GOT3 (cell line): Measurements from ENCODE around the gene MRS2.
"Not testable (repeated sequence)": the region's sequence is repeated elsewhere in the genome, so short reads cannot be mapped to it uniquely, and the experiment has no call there.

Experiments used
- DNase-seq: peaks from one replicate; lab custom pipeline; 2025; ENCODE audit warnings: mixed read lengths; lab: John Stamatoyannopoulos, UW

The MRS2 gene

GRCh38 chr6:24391208-24391607 is 11.5 kb upstream of the MRS2 start:
- no peak for DNase-seq

GRCh38 chr6:24391756-24392405 is 10.9 kb upstream of the MRS2 start:
- DNase-seq: no peak

GRCh38 chr6:24394061-24394779 is 8.5 kb upstream of the MRS2 start:
- no peak for DNase-seq

- no peak for DNase-seq
Observed at GRCh38 chr6:24394780-24395437, 7.8 kb upstream of the MRS2 start.

GRCh38 chr6:24396824-24397223 is 5.9 kb upstream of the MRS2 start:
- no peak for DNase-seq

GRCh38 chr6:24397631-24398030 is 5.1 kb upstream of the MRS2 start:
- no peak for DNase-seq

- not testable (repeated sequence) for DNase-seq
Observed at GRCh38 chr6:24400045-24401039, 2.4 kb upstream of the MRS2 start.

GRCh38 chr6:24401458-24401857 is 1.3 kb upstream of the MRS2 start:
- no peak for DNase-seq

- no peak for DNase-seq
Observed at GRCh38 chr6:24403501-24403824, 727 bp downstream of the MRS2 start.

GRCh38 chr6:24405262-24405661 is 2.5 kb downstream of the MRS2 start:
- no peak for DNase-seq

GRCh38 chr6:24408719-24409410 is 6.1 kb downstream of the MRS2 start:
- DNase-seq: no peak

GRCh38 chr6:24410622-24411021 is 7.9 kb downstream of the MRS2 start:
- DNase-seq: no peak

GRCh38 chr6:24412294-24412693 is 9.6 kb downstream of the MRS2 start:
- no peak for DNase-seq

- not testable (repeated sequence) for DNase-seq
Observed at GRCh38 chr6:24414531-24414930, 11.8 kb downstream of the MRS2 start.

GRCh38 chr6:24415753-24416152 is 13.0 kb downstream of the MRS2 start:
- DNase-seq: no peak

- no peak for DNase-seq
Observed at GRCh38 chr6:24419526-24419925, 16.8 kb downstream of the MRS2 start.

GRCh38 chr6:24425091-24425490 is 22.4 kb downstream of the MRS2 start:
- no peak for DNase-seq

GRCh38 chr6:24426729-24427446 is 24.2 kb downstream of the MRS2 start:
- DNase-seq: no peak

GRCh38 chr6:24428615-24429014 is 25.9 kb downstream of the MRS2 start:
- DNase-seq: no peak

GRCh38 chr6:24429146-24429545 is 26.4 kb downstream of the MRS2 start:
- no peak for DNase-seq

GRCh38 chr6:24430086-24430485 is 27.4 kb downstream of the MRS2 start:
- no peak for DNase-seq
